ENCODE results near the gene SLC4A1AP. TPM values are rescaled to one million over a fixed set of nuclear protein-coding genes. Genes with fewer than 3 reads are reported as not detected.

The SLC4A1AP gene
- total and polyA plus RNA-seq, 12 donors = 13.0 to 41.1 (median 22.3) TPM

GRCh38 chr2:27664154-27664574, 475 bp downstream of the SLC4A1AP start:
- WGBS, 4 donors = 3 to 18% (median 4%) methylated on average over 7 to 28 of the region's 28 CpGs
- Histone ChIP-seq H3K36me3 (replicated peaks in 1 of 2) (peaks cover 0 to 52% of the 10 kb centered on the region in 2 donors), H3K27ac (peak overlapping the region; percentile 45 to 97 (median 77)), H3K9me3 (replicated peaks in 1 of 3) (no peaks in the 10 kb centered on the region), H3K4me1 (replicated peaks in 1 of 2) (peaks cover 16 to 43% of the 10 kb centered on the region in 2 donors), H3K27me3 (no peaks in the 10 kb centered on the region), H3K4me3 (peak overlapping the region; percentile 51 to 96 (median 84))
- no peak for TF ChIP-seq POLR2A (IDR thresholded peaks at IDR 0.05)
- no peak for TF ChIP-seq CTCF (IDR thresholded peaks at IDR 0.05)
- intact Hi-C loops (cut with DNase I) = no loop called here
- DNase-seq = no peak

GRCh38 chr2:27664622-27665363, 1.1 kb downstream of the SLC4A1AP start:
- Histone ChIP-seq H3K4me1 (replicated peaks in 1 of 2) (peaks cover 16 to 43% of the 10 kb centered on the region in 2 donors), H3K27ac (no peak overlapping the region), H3K4me3 (peak overlapping the region in 3 of 4 donors; percentile 51 to 96 (median 81)), H3K9me3 (replicated peaks in 1 of 3) (no peaks in the 10 kb centered on the region), H3K27me3 (no peaks in the 10 kb centered on the region), H3K36me3 (replicated peaks in 1 of 2) (peaks cover 0 to 52% of the 10 kb centered on the region in 2 donors)
- DNase-seq = no peak
- TF ChIP-seq POLR2A (IDR thresholded peaks at IDR 0.05) (no peak), CTCF (IDR thresholded peaks at IDR 0.05) (no peak)
- WGBS, 4 donors = 79 to 85% (median 81%) methylated on average over 16 of the region's 16 CpGs
- intact Hi-C loops (cut with DNase I) = no loop called here

GRCh38 chr2:27667446-27667845, 3.8 kb downstream of the SLC4A1AP start:
- Histone ChIP-seq H3K4me3 (no peak overlapping the region), H3K36me3 (replicated peaks in 1 of 2) (peaks cover 0 to 58% of the 10 kb centered on the region in 2 donors), H3K4me1 (replicated peaks in 1 of 2) (peaks cover 14 to 36% of the 10 kb centered on the region in 2 donors), H3K9me3 (replicated peaks in 1 of 3) (no peaks in the 10 kb centered on the region), H3K27me3 (no peaks in the 10 kb centered on the region), H3K27ac (no peak overlapping the region)
- TF ChIP-seq CTCF (IDR thresholded peaks at IDR 0.05) (no peak), POLR2A (IDR thresholded peaks at IDR 0.05) (no peak)
- intact Hi-C loops (cut with DNase I) = no loop called here
- DNase-seq = no peak
- 59 to 67% (median 61%) methylated on average over 1 of the region's 1 CpG for WGBS, 4 donors

GRCh38 chr2:27671235-27671634, 7.5 kb downstream of the SLC4A1AP start:
- no peak for DNase-seq
- no peak overlapping the region for H3K4me3 ChIP-seq
- TF ChIP-seq POLR2A (IDR thresholded peaks at IDR 0.05) (no peak), CTCF (IDR thresholded peaks at IDR 0.05) (no peak)
- no peaks in the 10 kb centered on the region for H3K9me3 ChIP-seq (replicated peaks in 1 of 3)
- H3K27ac ChIP-seq = no peak overlapping the region
- WGBS, 4 donors = 90 to 93% (median 92%) methylated on average over 4 of the region's 4 CpGs
- intact Hi-C loops (cut with DNase I) = no loop called here
- no peaks in the 10 kb centered on the region for H3K27me3 ChIP-seq
- peaks cover 0 to 73% of the 10 kb centered on the region in 2 donors for H3K36me3 ChIP-seq (replicated peaks in 1 of 2)
- peaks cover 0 to 13% of the 10 kb centered on the region in 2 donors for H3K4me1 ChIP-seq (replicated peaks in 1 of 2)

Data from adrenal gland (tissue), 12 donors.